ENCODE data around the gene SPATA16.
"Not testable (repeated sequence)": the region's sequence is repeated elsewhere in the genome, so short reads cannot be mapped to it uniquely, and the experiment has no call there.

The SPATA16 gene

GRCh38 chr3:173064631-173065030, 76.4 kb downstream of the SPATA16 start:
- DNase-seq (ENCODE audit: low spot score): no peak

DNA sequence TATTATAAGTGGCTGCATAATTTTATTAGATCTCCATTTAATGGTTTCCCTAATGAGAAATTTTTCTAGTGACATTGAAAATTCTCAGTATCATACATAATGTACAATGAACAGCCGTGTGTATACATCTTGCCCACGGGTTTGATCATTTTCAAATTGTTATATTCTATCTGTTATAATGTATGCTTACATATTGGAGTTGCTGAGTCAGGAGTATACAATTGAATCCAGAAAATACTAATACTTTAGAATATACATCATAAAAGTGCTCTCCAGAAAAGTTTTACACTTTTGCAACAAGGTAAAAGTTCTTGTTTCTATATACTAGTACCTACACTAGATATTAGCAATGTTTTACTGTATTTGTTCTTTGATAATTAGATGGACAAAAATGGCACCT, 82.8 kb downstream of the SPATA16 start:
- no peak for DNase-seq (ENCODE audit: low spot score)

- no peak for DNase-seq (ENCODE audit: low spot score)
Observed at GRCh38 chr3:173055228-173055933, 85.7 kb downstream of the SPATA16 start.

DNA sequence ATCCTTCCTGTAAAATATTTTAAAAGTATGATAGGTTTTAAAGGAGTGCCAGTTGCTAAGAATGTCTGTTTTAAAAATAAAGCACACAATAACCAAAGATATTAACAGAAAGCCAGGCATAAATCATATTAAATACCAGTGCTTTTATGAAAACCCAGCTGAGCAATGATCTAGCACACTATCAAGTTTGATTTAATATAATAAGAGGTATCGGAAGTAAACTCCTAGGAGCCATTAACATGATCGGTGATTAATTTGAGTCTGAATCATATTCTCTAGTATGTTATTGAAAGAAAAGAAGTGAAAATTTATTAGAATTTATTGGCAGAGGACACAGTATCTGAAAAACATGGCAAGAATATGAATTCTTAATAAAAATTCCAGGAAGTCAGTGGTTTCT, 91.7 kb downstream of the SPATA16 start:
- DNase-seq (ENCODE audit: low spot score): no peak

DNA sequence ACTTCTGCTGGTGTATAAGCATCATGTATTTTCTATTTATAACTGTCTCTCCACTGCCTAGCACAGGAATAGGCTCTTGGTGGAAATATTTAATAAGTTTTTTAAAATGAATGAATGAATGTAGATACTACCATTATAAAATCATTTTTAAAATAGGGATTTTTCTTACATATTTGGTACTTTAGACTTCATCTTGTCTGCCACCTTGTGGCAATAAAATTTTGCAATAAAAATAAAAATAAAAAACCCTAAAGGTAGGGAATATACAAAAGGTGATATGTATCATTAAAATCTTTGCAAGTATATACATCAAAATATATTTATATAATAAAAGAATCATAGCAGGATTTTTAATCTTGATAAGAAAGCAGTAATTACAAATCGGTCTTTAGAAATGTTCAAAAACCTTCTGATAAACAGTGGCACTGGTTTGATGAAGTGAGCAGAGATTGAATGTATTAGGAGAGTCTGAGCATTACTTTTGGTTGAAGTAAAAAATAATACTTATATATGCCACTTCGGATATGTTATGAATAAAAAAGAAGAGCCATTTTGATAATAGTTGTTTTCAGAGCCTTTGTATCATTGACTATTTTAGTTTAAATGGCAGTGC, 95.2 kb downstream of the SPATA16 start:
- no peak for DNase-seq (ENCODE audit: low spot score)

- DNase-seq (ENCODE audit: low spot score): no peak
Observed at GRCh38 chr3:173044998-173045397, 96.0 kb downstream of the SPATA16 start.

DNA sequence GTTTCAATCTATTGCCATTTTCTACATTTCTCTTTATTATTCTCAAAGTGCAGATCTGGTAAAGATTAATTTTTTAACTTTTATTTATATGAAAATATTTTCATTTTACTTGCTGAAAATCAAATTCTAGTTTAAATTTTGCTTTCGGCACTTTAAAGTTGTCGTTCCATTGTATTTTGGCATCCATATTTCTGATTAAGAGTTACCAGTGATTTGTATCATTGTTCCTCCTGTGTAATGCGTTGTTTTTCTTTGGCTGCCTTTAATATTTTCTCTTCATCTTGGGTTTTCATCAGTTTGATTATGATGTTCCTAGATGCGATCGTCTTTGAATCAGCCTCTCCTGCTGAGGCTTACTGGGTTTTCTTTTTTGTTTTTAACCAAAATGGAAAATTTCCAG, 97.3 kb downstream of the SPATA16 start:
- no peak for DNase-seq (ENCODE audit: low spot score)

- no peak for DNase-seq (ENCODE audit: low spot score)
Observed at GRCh38 chr3:173038484-173038871, 102.6 kb downstream of the SPATA16 start.

DNA sequence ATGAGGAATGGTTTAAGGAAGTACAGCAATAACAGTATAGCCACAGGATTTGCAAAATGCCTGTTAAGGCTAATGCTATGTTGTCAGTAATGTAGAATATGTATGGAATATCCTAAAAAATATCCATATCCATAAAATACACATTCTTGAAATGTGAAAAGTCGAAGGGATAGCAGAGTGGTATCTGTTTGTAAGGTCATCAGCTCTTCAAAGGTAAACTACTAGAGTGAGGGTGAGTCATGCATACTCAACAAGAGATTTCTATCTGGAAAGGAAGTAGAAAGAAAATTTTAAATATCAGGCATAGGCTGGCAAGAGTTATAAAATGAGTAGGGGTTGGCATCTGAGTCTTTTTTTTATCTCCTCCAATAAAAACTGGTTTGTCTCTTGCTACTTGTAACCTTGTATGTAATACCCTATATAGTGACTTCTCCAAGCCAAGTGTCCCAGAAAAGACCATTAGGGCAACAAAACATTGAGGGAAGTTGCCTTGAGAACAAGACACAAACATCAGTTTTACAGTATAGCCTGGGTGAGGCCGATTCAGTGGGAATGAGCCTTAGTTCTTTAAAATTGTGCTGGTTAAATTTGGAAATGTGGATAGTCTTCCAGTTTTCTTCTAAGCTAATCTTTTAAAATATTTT, 103.1 kb downstream of the SPATA16 start:
- DNase-seq (ENCODE audit: low spot score): no peak

GRCh38 chr3:173030273-173030672, 110.8 kb downstream of the SPATA16 start:
- no peak for DNase-seq (ENCODE audit: low spot score)

- no peak for DNase-seq (ENCODE audit: low spot score)
Observed at GRCh38 chr3:173028351-173028750, 112.7 kb downstream of the SPATA16 start.

GRCh38 chr3:173027429-173027828, 113.6 kb downstream of the SPATA16 start:
- DNase-seq (ENCODE audit: low spot score): no peak

DNA sequence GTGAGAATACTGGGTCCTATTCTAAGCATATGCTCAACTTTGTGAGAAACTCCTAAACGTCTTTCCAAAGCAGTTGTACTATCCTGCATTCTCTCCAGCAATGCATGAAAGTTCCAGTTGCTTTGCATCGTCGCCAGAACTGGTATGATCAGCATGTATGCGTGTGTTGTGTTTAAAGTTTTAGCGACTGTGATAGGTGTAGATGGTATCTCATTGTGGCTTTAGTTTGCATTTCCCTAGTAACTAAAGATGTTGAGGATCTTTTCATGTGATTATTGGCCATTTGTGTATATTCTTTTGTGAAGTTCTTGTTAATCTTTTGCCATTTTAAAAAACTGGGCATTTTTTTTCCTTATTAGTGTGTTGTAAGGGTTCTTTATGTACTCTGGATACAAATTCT, 115.1 kb downstream of the SPATA16 start:
- DNase-seq (ENCODE audit: low spot score): no peak

DNA sequence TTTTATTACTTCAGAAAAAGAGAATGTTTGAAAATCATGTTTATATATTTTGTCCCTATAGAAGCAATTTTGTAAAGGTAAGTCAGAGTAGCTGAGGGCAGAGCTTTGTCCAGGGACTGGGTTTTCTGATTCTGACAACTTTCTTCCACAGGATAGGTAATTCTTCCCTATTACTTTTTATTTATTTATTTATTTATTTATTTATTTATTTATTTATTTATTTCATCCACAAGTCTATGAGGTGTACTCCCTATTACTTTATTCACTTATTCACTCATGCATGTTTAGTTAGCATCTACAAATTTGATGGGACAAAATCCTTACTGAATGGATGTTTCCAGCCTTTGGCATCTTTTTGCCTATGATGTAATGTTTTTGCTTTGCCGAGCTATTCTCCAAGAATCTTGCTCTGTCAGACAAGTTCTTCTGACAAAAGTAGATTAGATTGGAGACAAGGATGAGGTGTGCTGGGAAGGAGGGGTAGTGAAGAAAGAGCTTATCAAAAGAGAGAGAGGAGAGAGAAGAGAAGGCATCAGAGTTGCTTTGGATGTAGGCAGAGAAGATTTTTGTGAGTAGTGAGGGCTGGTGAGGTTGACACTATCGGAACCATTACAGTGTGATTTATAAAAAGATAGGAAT, 119.4 kb downstream of the SPATA16 start:
- DNase-seq (ENCODE audit: low spot score): no peak

DNA sequence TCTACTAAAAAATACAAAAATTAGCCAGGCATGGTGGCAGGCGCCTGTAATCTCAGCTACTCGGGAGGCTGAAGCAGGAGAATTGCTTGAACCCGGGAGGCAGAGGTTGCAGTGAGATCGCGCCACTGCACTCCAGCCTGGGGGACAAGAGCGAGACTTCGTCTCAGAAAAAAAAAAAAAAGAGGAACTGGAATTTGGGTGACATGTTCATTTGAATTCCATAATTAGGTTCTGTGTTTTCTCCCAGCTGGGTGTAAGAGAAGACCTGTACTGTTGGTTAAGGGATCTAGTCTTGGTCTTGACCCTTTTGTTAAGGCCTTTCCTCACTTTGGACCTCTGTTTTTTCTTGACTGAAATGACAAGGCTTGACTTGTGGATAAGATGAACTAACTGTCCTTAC, 120.9 kb downstream of the SPATA16 start:
- DNase-seq (ENCODE audit: low spot score): not testable (repeated sequence)

DNA sequence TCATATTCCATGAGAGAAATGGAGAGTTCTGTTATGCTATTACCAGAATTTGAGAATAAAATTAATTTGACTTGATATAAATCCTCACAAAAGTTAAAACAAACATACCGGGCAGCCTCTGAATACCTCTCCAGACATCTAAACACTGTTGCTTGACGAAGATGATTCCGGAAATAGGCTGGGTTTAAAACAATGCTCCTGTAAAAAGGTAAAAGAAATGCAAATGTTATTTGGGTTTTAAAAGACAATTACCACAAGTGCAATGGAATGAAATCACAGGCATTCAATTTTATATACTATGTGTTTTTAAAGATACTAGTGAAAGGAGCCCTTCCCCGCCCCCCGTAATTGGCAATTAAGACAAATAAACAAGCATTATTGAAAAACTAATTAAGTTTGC, 121.7 kb downstream of the SPATA16 start:
- DNase-seq (ENCODE audit: low spot score): no peak

DNA sequence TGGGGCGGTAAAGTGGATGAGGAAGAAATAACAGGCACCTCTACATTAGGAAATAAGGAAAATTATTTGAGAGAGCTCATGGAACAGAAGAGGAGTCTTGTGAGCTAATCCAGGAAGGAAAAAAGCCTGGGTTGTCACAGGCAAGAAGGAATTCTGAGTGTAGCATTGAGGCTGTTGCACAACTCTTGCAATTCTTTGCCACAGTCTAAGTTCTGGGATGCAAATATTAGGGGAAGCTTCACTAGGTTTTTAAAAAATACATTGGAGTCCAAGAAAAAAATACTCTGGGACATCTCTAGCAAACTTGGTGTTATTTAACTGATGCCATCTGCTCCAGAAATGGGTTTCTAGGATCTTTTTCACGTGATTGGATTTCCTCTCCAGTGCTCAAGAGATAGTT, 122.3 kb downstream of the SPATA16 start:
- DNase-seq (ENCODE audit: low spot score): no peak

GRCh38 chr3:173013219-173013832, 127.7 kb downstream of the SPATA16 start:
- DNase-seq (ENCODE audit: low spot score): no peak

GRCh38 chr3:173009410-173009809, 131.6 kb downstream of the SPATA16 start:
- DNase-seq (ENCODE audit: low spot score): no peak

- no peak for DNase-seq (ENCODE audit: low spot score)
Observed at GRCh38 chr3:173008978-173009377, 132.1 kb downstream of the SPATA16 start.

DNA sequence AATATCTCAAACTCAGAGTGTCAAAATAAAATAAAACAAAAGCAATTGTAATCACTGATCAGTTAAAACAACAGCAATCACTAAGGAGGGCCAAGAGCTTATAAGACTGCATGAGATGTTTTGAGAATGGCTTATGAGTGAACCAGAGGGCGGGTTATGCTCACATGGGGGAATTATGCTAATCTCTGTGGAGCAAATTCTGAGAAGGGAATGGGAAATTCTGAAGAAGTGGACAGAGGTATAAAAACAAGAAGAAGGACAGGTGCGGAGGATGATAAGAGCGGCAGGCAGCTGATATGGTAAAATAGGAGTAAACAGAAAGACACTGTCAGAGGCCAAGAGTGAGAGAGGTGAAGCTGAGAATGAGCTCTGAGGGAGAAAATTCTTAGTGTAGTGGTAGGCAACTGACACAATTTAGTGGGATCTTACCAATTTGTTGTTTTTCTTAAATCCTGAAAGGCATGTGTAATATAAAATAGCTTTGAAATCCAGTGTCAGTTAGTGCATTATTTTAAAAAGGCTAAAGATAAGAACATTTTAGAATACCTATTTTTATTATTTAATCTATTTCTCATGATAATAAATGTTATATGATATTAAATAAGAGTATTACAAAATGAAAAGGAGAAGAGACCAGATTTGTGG, 133.8 kb downstream of the SPATA16 start:
- DNase-seq (ENCODE audit: low spot score): no peak

GRCh38 chr3:173006006-173006405, 135.0 kb downstream of the SPATA16 start:
- DNase-seq (ENCODE audit: low spot score): no peak
